HG02973 (cell line): ENCODE measurements around the gene NEK7.
"Not testable (repeated sequence)": the region's sequence is repeated elsewhere in the genome, so short reads cannot be mapped to it uniquely, and the experiment has no call there.

Experiments
- ATAC-seq: cut with Tn5 transposase; IDR thresholded peaks from one replicate; pipeline ENCODE4 v1.9.1; 2021; ENCODE audit warnings: moderate library complexity; ENCODE audit not compliant: unreplicated experiment

Gene NEK7

GRCh38 chr1:198278943-198279342, 122.1 kb downstream of the NEK7 start:
- ATAC-seq, result no peak

DNA sequence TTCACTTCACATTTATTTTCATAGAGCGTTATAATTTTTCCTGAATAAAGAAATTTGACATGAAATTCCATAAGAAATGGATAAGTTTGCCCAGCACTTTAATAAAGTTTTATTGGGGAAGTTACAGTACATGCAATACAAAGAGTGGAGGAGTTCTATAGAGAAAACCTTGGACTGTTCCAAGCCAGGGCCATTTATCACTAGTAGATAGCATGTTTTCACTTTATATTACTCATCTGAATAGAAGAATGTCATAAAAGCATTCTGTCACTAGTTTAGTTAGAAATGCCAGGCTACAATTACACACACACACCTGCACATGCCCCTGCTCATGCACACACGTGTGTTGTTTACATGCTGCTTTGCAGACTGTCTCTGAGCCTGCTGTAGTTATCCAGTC, 123.3 kb downstream of the NEK7 start:
- no peak for ATAC-seq

GRCh38 chr1:198281911-198282310, 125.1 kb downstream of the NEK7 start:
- no peak for ATAC-seq

- peak; percentile 52 for ATAC-seq
Observed at GRCh38 chr1:198283222-198283621, 126.4 kb downstream of the NEK7 start.

- ATAC-seq, result no peak
Observed at GRCh38 chr1:198287916-198288315, 131.1 kb downstream of the NEK7 start.

DNA sequence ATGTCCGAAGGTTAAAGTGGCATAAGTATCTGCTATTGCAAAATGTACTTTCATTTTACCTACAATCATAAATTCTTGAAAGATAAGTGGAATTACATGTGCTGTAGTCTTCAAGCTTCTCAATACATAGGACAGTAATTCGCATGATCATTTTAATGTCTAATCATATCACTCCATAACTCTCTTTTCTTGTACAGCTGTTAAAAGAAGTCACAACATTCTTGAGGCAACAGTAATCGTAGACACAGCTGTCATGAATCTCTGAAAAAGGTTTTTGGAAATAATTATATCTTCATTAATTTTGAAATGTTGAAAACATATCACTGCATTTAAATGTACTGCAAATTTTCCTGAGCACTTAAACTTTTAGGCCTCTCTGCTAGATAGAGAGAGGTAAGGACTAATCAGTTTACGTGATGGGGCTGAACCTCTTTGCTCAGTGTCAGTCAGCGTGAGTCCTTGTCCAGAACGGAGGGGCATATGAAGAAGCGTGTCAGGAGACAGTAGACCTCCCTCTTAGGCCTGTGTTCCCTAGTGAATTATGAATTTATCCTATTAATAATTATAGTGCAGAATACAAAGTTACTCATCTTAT, 133.4 kb downstream of the NEK7 start:
- ATAC-seq, result no peak

DNA sequence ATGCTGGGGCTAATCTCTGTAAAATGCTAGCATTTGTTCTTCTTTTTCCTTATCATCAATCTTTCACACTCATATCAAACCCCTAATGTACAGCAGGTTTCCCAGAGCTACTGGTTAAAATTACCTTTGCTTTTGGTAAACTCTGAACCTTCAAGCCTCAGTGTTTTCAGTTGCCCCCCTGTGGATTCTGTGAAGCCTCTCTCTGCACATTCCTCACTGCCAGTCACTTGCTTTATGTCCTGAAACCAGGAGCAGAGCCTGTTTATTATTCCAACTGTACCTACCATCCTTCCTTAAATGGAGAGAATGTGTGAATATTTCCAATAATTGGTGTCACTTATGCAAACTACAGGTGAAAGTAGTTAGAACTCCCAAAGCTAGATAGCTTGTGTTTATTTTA, 134.2 kb downstream of the NEK7 start:
- ATAC-seq, result no peak

GRCh38 chr1:198291924-198292323, 135.1 kb downstream of the NEK7 start:
- no peak for ATAC-seq

GRCh38 chr1:198295225-198295624, 138.4 kb downstream of the NEK7 start:
- no peak for ATAC-seq

DNA sequence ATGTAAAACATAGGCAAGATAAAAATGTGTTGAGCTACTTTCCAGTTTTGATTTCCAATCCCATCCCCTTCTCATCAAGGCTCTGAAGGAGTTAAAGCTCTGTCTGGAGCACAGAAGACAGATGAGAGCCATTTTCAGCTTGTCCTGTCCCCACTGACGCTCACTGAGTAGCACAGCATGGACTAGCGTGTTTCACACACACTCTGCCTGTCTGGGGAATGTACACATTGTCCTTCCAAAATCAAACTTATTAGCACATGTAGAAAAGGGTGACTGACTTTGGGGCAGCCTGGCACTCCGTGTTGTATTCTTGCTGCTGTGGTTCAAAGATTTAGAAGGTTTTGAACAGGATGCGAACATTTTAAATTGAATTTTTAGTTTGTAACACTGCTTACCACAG, 139.2 kb downstream of the NEK7 start:
- ATAC-seq, result no peak

- ATAC-seq, result no peak
Observed at GRCh38 chr1:198297281-198297680, 140.5 kb downstream of the NEK7 start.

GRCh38 chr1:198298640-198299039, 141.8 kb downstream of the NEK7 start:
- no peak for ATAC-seq

GRCh38 chr1:198300451-198300850, 143.7 kb downstream of the NEK7 start:
- ATAC-seq, result no peak

- ATAC-seq, result no peak
Observed at GRCh38 chr1:198304431-198304830, 147.6 kb downstream of the NEK7 start.

DNA sequence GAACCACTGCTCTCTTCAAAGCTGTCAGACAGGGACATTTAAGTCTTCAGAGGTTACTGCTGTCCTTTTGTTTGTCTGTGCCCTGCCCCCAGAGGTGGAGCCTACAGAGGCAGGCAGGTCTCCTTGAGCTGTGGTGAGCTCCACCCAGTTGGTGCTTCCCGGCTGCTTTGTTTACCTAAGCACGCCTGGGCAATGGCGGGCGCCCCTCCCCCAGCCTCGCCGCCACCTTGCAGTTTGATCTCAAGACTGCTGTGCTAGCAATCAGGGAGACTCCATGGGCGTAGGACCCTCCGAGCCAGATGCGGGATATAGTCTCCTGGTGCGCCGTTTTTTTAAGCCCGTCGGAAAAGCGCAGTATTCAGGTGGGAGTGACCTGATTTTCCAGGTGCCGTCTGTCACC, 158.0 kb downstream of the NEK7 start:
- not testable (repeated sequence) for ATAC-seq

GRCh38 chr1:198315331-198315730, 158.5 kb downstream of the NEK7 start:
- ATAC-seq, result not testable (repeated sequence)

- ATAC-seq, result no peak
Observed at GRCh38 chr1:198316546-198317100, 159.8 kb downstream of the NEK7 start.

- peak; percentile 80 for ATAC-seq
Observed at GRCh38 chr1:198318085-198318484, 161.3 kb downstream of the NEK7 start.

- no peak for ATAC-seq
Observed at GRCh38 chr1:198320759-198321158, 164.0 kb downstream of the NEK7 start.

DNA sequence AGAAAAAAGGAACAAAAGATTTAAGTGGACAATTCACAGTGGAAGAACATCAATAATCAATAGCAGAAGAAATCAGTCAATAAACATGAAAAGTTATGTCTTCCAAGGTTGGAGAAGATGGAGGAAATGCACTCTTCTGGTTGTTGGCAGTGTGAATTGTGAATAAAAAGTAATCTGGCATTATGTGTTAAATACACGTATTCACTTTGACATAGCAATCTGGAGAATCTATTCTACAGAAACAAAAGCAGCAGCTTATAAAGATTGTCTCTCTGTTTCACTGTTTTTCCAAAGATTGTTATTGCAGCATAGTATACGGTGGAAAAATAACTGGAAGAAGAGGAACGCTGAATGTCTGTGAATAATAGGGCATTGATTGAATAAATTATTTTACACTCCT, 169.4 kb downstream of the NEK7 start:
- ATAC-seq, result no peak

DNA sequence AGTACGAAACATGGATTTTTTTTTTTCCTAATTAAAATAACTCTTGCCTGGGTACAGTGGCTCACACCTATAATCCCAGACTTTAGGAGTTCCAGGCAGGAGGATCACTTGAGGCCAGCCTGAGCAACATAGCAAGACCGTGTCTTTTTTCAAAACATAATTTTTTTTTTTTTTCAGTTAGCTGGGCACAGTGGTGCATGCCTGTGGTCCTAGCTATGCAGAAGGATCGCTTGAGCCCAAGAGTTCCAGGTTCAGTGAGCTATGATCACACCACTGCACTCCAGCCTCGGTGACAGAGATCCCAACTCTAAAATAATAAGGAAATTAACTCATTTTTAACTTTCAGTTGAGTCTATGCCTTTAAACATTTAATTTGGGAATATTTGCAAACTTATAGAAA, 170.1 kb downstream of the NEK7 start:
- no peak for ATAC-seq

DNA sequence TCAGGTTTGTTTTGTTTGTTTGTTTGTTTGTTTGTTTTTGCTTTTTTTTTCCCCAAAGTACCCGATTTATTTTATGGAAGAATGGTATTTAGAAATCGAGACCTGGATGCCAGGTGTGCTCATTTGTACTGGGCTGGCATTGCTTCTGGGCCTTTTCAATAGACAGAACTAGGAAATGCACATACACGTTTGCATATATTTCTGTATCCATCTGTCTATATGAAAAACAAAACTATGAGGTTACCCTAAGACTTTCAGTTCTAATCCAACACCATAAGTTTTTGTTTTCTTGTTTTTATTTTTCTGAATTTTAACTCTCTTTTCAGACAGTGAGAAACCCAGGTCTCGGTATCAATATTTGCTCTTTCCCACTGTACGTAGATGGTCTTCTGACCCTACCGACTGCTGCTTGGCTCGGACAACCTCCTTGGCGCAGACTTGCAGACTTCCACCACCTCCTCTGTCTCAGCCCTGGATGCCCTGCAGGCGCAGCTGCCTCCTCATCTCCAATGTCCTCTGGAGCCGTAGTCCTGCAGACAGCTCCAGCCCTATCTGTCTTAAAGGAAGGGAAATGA, 171.7 kb downstream of the NEK7 start:
- ATAC-seq, result peak; percentile 66
